Tibial nerve (tissue), 3 donors: ENCODE data around the gene STXBP2.

Experiments used
- CTCF ChIP-seq, 5 experiments: fragments of 200-600 bp in 3 of 5; fragments of 450-650 bp in 2 of 5; sonication (generic) in 3 of 5; IDR thresholded peaks; one replicate each; pipeline ENCODE4 v1.5.1; 2016 to 2019; ENCODE audit warnings: antibody characterized with exemption in 5 of 5, mild to moderate bottlenecking in 3 of 5, moderate library complexity in 2 of 5
- POLR2A ChIP-seq, 2 donors: fragments of 450-650 bp; IDR thresholded peaks; one replicate each; pipeline ENCODE4 v1.6.1; 2017; ENCODE audit warnings: antibody characterized with exemption in 2 of 2, mild to moderate bottlenecking in 2 of 2, moderate library complexity in 2 of 2

GRCh38 chr19:7658219-7658686 is 21.3 kb downstream of the STXBP2 start:
- TF ChIP-seq CTCF (IDR thresholded peaks at IDR 0.05) (no peak), POLR2A (IDR thresholded peaks at IDR 0.05) (no peak)
